Loucy (cell line): ENCODE results near the gene EFNA5.

Experiments
- H2AFZ ChIP-seq: fragments of 200-600 bp; sonication (generic); 2 replicates; pipeline ENCODE4 v1.6.0; 2016; ENCODE audit warnings: antibody characterized with exemption, mild to moderate bottlenecking, low read length, moderate library complexity
- H3F3A ChIP-seq: fragments of 200-600 bp; 2 replicates; pipeline ENCODE4 v1.6.0; 2016; ENCODE audit warnings: antibody characterized with exemption, low read depth, mild to moderate bottlenecking
- H3K27me3 ChIP-seq: fragments of 200-600 bp; sonication (generic); 2 replicates; pipeline ENCODE4 v1.6.1; 2014; ENCODE audit warnings: low read length, mild to moderate bottlenecking; ENCODE audit not compliant: insufficient read depth, poor library complexity, severe bottlenecking
- H3K36me3 ChIP-seq: fragments of 200-600 bp; sonication (generic); 2 replicates; pipeline ENCODE4 v1.6.1; 2016; ENCODE audit warnings: low read length; ENCODE audit not compliant: insufficient read depth
- H3K4me1 ChIP-seq: fragments of 200-600 bp; sonication (generic); 2 replicates; pipeline ENCODE4 v1.5.1; 2014; ENCODE audit warnings: low read length, mild to moderate bottlenecking; ENCODE audit not compliant: insufficient read depth, poor library complexity, severe bottlenecking
- H3K4me2 ChIP-seq: fragments of 200-600 bp; sonication (generic); 2 replicates; pipeline ENCODE4 v1.6.0; 2014; ENCODE audit warnings: antibody characterized with exemption, low read length, low read depth, mild to moderate bottlenecking; ENCODE audit not compliant: poor library complexity, severe bottlenecking
- H3K4me3 ChIP-seq: fragments of 200-600 bp; sonication (generic); 2 replicates; pipeline ENCODE4 v1.5.1; 2014; ENCODE audit warnings: low read length, mild to moderate bottlenecking, mixed read lengths; ENCODE audit not compliant: poor library complexity, severe bottlenecking
- H3K79me2 ChIP-seq: fragments of 200-600 bp; sonication (generic); 2 replicates; pipeline ENCODE4 v1.6.1; 2014; ENCODE audit warnings: low read length; ENCODE audit not compliant: insufficient read depth
- H3K9ac ChIP-seq: fragments of 200-600 bp; sonication (generic); 2 replicates; pipeline ENCODE4 v1.6.0; 2014; ENCODE audit warnings: mild to moderate bottlenecking, low read depth, low read length, moderate library complexity; ENCODE audit not compliant: poor library complexity, severe bottlenecking
- H3K9me2 ChIP-seq: fragments of 200-600 bp; sonication (generic); replicated peaks from 2 replicates; pipeline ENCODE4 v1.6.1; 2016; ENCODE audit warnings: low read depth, low read length, mixed read lengths
- H3K9me3 ChIP-seq: fragments of 200-600 bp; sonication (generic); 2 replicates; pipeline ENCODE4 v1.6.1; 2014; ENCODE audit warnings: mild to moderate bottlenecking, antibody characterized with exemption, low read length, low read depth; ENCODE audit not compliant: insufficient read depth
- H4K20me1 ChIP-seq: fragments of 200-600 bp; sonication (generic); 2 replicates; pipeline ENCODE4 v1.6.0; 2014; ENCODE audit warnings: antibody characterized with exemption, low read length, mild to moderate bottlenecking; ENCODE audit not compliant: insufficient read depth, poor library complexity, severe bottlenecking
- EZH2phosphoT487 ChIP-seq: fragments of 200-600 bp; IDR thresholded peaks from 2 replicates; pipeline ENCODE4 v1.6.1; 2018; ENCODE audit warnings: antibody characterized with exemption, mild to moderate bottlenecking, moderate library complexity, borderline replicate concordance
- TF ChIP-seq, protein P1 (sequence below): fragments of 200-600 bp; sonication (generic); conservative IDR thresholded peaks from 2 replicates; pipeline ENCODE4 v1.5.1; 2014; ENCODE audit warnings: mild to moderate bottlenecking, antibody characterized with exemption, low read length

EFNA5 gene

DNA sequence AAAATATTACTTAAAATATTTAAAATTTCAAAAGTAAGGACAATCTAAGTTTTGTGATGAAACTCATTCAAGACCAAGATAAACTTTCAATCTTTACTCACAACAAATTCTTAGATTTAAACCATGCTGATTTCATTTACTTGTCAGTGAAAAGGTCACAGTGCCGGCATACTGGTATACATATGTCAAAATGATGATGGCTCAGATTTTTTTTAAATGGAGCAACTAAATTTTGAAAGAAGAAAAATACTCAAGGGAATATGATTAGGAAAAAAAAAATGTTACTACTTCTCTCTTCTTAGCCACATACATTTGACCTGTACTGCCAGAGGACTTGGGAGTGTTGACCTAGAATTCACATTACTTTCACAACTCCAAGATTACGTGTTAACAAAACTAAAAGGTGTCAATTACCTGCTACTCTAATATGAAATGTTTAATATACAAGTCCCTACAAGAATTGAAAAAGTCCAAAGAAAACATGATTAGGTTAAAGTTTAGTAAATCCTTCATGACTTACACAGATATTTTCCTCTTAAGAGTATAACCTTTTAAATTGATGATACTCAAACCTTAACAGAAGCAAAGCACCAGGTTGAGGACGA is 4.6 kb downstream of the EFNA5 start:
- Histone ChIP-seq H3K36me3 (no peaks in the 10 kb centered on the region), H4K20me1 (no peaks in the 10 kb centered on the region), H2AFZ (no peak overlapping the region), H3K9me3 (no peaks in the 10 kb centered on the region), H3K4me2 (no peak overlapping the region), H3K9me2 (no peaks in the 10 kb centered on the region), H3K79me2 (no peaks in the 10 kb centered on the region), H3K9ac (no peak overlapping the region), H3F3A (no peaks in the 10 kb centered on the region), H3K27me3 (no peaks in the 10 kb centered on the region), H3K4me1 (no peaks in the 10 kb centered on the region), H3K4me3 (no peak overlapping the region)
- TF ChIP-seq EZH2phosphoT487, result no peak
- TF ChIP-seq, protein P1, sequence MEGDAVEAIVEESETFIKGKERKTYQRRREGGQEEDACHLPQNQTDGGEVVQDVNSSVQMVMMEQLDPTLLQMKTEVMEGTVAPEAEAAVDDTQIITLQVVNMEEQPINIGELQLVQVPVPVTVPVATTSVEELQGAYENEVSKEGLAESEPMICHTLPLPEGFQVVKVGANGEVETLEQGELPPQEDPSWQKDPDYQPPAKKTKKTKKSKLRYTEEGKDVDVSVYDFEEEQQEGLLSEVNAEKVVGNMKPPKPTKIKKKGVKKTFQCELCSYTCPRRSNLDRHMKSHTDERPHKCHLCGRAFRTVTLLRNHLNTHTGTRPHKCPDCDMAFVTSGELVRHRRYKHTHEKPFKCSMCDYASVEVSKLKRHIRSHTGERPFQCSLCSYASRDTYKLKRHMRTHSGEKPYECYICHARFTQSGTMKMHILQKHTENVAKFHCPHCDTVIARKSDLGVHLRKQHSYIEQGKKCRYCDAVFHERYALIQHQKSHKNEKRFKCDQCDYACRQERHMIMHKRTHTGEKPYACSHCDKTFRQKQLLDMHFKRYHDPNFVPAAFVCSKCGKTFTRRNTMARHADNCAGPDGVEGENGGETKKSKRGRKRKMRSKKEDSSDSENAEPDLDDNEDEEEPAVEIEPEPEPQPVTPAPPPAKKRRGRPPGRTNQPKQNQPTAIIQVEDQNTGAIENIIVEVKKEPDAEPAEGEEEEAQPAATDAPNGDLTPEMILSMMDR, result no peak

DNA sequence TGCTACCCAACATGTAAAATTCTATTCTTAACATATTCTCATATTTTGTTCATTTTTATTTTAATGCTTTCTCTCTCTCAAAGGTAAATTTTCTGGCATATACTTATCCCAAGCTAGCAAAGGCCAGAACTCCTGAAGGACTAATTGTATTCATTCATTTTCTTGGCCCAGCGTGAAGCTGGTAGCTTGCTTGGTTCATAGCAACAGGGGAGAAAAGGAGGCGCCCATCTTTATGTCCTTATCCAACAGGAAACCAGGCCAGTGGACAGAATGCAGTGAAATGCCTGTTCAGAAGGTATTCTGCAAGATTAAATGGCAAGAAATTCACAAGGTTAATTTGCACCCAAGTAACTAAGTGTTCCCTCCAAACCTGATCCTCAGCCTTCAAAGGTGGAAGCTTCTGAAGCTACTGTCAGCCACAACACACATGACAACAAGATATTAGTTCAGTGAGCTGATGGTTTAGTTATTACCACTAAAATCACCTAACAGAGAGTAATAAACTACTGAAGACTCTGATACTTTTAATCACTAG is 5.6 kb downstream of the EFNA5 start:
- no peak for TF ChIP-seq EZH2phosphoT487
- TF ChIP-seq, protein P1, result no peak
- no peak overlapping the region for H2AFZ ChIP-seq
- no peaks in the 10 kb centered on the region for H3K79me2 ChIP-seq
- H3K9me3 ChIP-seq, result no peaks in the 10 kb centered on the region
- H3K9ac ChIP-seq, result no peak overlapping the region
- no peaks in the 10 kb centered on the region for H3K9me2 ChIP-seq
- H4K20me1 ChIP-seq, result no peaks in the 10 kb centered on the region
- no peaks in the 10 kb centered on the region for H3K4me1 ChIP-seq
- H3K36me3 ChIP-seq, result no peaks in the 10 kb centered on the region
- H3K27me3 ChIP-seq, result no peaks in the 10 kb centered on the region
- no peaks in the 10 kb centered on the region for H3F3A ChIP-seq
- no peak overlapping the region for H3K4me2 ChIP-seq
- no peak overlapping the region for H3K4me3 ChIP-seq

DNA sequence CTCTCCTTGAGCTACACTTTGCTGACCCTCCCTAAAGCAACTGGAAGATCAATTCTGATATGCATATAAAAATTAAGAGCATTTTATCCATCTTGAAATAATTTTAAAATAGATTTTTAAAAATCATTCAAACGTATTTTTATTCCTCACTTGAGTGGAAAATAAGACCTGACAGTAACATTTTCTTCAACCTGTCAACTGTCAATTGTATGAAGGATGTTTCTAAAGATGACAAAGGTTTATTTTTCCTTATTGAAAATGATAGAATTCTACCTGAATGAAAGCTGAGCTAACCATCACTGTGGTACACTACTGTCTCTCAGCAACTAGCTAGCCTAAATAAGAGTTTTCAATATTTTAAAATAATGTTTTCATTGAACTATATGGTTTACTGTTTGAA is 7.0 kb downstream of the EFNA5 start:
- Histone ChIP-seq H3K4me3 (no peak overlapping the region), H3K79me2 (no peaks in the 10 kb centered on the region), H3K27me3 (no peaks in the 10 kb centered on the region), H4K20me1 (no peaks in the 10 kb centered on the region), H3K9me2 (no peaks in the 10 kb centered on the region), H2AFZ (no peak overlapping the region), H3K36me3 (no peaks in the 10 kb centered on the region), H3K9ac (no peak overlapping the region), H3K4me1 (no peaks in the 10 kb centered on the region), H3K9me3 (no peaks in the 10 kb centered on the region), H3K4me2 (no peak overlapping the region), H3F3A (no peaks in the 10 kb centered on the region)
- TF ChIP-seq, protein P1, result no peak
- no peak for TF ChIP-seq EZH2phosphoT487
